HFF-Myc (cell line): ENCODE results near the gene USE1.

Experiments
- DNase-seq: peaks from one replicate; pipeline ENCODE4 v3.0.0-alpha.2; 2011; ENCODE audit warnings: low read depth; ENCODE audit errors: extremely low read depth
- H3K4me3 ChIP-seq: replicated peaks from 2 replicates; pipeline ENCODE4 v1.5.1; 2011; ENCODE audit warnings: low read depth, mild to moderate bottlenecking, control low read depth, low read length
- TF ChIP-seq, protein P1 (sequence below): IDR thresholded peaks from 2 replicates; pipeline ENCODE4 v1.5.1; 2012; ENCODE audit warnings: mild to moderate bottlenecking, low read depth, low read length, control low read depth; ENCODE audit errors: missing control alignments

Gene USE1

GRCh38 chr19:17259934-17260333, 44.8 kb downstream of the USE1 start:
- DNase-seq: no peak
- TF ChIP-seq, protein P1, sequence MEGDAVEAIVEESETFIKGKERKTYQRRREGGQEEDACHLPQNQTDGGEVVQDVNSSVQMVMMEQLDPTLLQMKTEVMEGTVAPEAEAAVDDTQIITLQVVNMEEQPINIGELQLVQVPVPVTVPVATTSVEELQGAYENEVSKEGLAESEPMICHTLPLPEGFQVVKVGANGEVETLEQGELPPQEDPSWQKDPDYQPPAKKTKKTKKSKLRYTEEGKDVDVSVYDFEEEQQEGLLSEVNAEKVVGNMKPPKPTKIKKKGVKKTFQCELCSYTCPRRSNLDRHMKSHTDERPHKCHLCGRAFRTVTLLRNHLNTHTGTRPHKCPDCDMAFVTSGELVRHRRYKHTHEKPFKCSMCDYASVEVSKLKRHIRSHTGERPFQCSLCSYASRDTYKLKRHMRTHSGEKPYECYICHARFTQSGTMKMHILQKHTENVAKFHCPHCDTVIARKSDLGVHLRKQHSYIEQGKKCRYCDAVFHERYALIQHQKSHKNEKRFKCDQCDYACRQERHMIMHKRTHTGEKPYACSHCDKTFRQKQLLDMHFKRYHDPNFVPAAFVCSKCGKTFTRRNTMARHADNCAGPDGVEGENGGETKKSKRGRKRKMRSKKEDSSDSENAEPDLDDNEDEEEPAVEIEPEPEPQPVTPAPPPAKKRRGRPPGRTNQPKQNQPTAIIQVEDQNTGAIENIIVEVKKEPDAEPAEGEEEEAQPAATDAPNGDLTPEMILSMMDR: no peak
- H3K4me3 ChIP-seq: no peak overlapping the region

GRCh38 chr19:17260842-17261325, 45.7 kb downstream of the USE1 start:
- H3K4me3 ChIP-seq: no peak overlapping the region
- peak; percentile 36 for DNase-seq
- TF ChIP-seq, protein P1: peak; percentile 95

- H3K4me3 ChIP-seq: no peak overlapping the region
- no peak for DNase-seq
- TF ChIP-seq, protein P1: no peak
Measured at GRCh38 chr19:17262557-17262956, 47.4 kb downstream of the USE1 start.

GRCh38 chr19:17263712-17264640, 48.8 kb downstream of the USE1 start:
- TF ChIP-seq, protein P1: no peak
- no peak overlapping the region for H3K4me3 ChIP-seq
- no peak for DNase-seq

- TF ChIP-seq, protein P1: no peak
- DNase-seq: no peak
- no peak within 1 kb of the TSS for H3K4me3 ChIP-seq
Measured at GRCh38 chr19:17264641-17264979, 49.5 kb downstream of the USE1 start, which contains the start of gene USHBP1. Gene USHBP1, minus strand, starts transcription at chr19:17264745. Its CDS starts 446 bp downstream, at chr19:17264299.

- no peak overlapping the region for H3K4me3 ChIP-seq
- DNase-seq: no peak
- TF ChIP-seq, protein P1: no peak
Measured at GRCh38 chr19:17266026-17266425, 50.9 kb downstream of the USE1 start.
